Choroid plexus epithelial cell (primary cell): ENCODE data around the gene ESYT3.

Source experiments
- DNase-seq: peaks from one replicate; pipeline ENCODE4 v3.0.0-alpha.2; 2010; ENCODE audit warnings: low read depth
- H3K4me3 ChIP-seq: 2 replicates; pipeline ENCODE4 v1.5.1; 2011; ENCODE audit warnings: low read depth, mild to moderate bottlenecking, control low read depth, low read length, moderate library complexity
- CTCF ChIP-seq: conservative IDR thresholded peaks from 2 replicates; pipeline ENCODE4 v1.5.1; 2011; ENCODE audit warnings: low read depth, mild to moderate bottlenecking, control low read depth, inconsistent platforms, low read length, moderate library complexity

Gene ESYT3

DNA sequence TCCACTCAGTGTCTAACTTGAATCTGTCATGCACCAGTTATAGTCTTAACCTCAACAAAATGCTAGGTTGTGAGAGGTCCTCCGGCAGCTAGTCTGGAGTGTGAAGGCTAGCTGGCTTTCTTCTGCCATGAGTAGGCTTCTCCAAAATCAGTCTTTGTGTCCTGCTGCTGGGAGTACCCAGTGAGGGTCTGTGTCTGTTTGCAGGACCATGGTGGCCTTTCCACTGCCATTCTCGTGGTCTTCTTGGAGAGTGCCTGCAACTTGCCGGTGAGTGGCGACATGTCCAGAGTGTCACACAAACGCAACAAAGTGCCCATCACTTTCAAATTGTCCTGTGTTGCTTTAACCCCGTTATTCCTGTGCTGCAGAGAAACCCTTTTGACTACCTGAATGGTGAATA is 34.0 kb downstream of the ESYT3 start:
- no peak overlapping the region for H3K4me3 ChIP-seq
- TF ChIP-seq CTCF: no peak
- no peak for DNase-seq

GRCh38 chr3:138468886-138469285 is 34.5 kb downstream of the ESYT3 start:
- TF ChIP-seq CTCF: no peak
- peak; percentile 43 for DNase-seq
- H3K4me3 ChIP-seq: no peak overlapping the region

DNA sequence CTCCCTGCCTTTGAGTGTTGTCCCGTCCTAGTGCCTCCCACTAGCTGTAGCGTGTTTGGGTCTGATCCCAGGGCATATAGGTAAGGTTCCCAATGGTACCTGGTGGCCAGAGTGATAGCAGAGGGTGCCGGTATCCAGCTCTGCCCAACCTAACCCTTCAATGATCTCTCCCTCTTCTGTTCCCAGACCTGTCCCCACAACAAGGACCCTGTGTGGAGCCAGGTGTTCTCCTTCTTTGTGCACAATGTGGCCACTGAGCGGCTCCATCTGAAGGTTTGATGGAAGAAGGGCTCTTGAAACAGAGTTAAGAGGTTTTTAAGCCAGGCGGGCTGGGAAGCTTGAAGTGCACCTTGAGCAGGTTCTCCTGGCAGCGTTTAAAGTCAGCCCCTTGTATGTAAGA is 35.5 kb downstream of the ESYT3 start:
- H3K4me3 ChIP-seq: no peak overlapping the region
- no peak for TF ChIP-seq CTCF
- DNase-seq: no peak

- H3K4me3 ChIP-seq: no peak overlapping the region
- DNase-seq: no peak
- no peak for TF ChIP-seq CTCF
Measured at GRCh38 chr3:138470687-138471086, 36.3 kb downstream of the ESYT3 start.

- DNase-seq: no peak
- H3K4me3 ChIP-seq: no peak overlapping the region
- no peak for TF ChIP-seq CTCF
Measured at GRCh38 chr3:138471481-138471880, 37.1 kb downstream of the ESYT3 start.

- no peak overlapping the region for H3K4me3 ChIP-seq
- TF ChIP-seq CTCF: no peak
- DNase-seq: no peak
Measured at GRCh38 chr3:138472141-138472825, 37.9 kb downstream of the ESYT3 start.

GRCh38 chr3:138473391-138473790 is 39.0 kb downstream of the ESYT3 start:
- no peak for TF ChIP-seq CTCF
- DNase-seq: no peak
- no peak overlapping the region for H3K4me3 ChIP-seq
